Measurements from ENCODE around the gene TTC21A.
A peak's percentile ranks its signal among the peaks of the same experiment; 100 is the strongest.

The TTC21A gene

GRCh38 chr3:39177708-39178332, 70.3 kb downstream of the TTC21A start:
- DNase-seq (ENCODE audit: low read depth, low spot score) = no peak

DNA sequence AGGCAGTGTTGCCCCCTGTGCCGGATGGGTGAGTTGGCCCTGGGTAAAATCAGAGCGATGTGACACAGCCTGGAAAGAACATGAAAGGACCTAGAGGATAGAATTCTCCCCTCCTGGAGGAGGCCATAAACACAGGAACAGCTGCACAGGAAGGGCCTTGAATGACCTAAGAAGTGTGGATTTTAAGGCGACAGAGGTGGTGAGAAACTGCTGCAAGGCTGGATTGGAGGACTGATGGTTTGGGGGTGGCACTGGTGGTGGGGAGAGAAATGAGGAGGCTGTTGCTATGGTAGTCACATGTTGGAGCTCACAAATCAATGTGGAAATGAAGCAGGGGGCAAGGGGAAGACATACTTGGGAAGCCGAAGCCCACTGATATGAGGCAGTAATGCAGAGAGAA, 71.1 kb downstream of the TTC21A start:
- no peak for DNase-seq (ENCODE audit: low read depth, low spot score)

DNA sequence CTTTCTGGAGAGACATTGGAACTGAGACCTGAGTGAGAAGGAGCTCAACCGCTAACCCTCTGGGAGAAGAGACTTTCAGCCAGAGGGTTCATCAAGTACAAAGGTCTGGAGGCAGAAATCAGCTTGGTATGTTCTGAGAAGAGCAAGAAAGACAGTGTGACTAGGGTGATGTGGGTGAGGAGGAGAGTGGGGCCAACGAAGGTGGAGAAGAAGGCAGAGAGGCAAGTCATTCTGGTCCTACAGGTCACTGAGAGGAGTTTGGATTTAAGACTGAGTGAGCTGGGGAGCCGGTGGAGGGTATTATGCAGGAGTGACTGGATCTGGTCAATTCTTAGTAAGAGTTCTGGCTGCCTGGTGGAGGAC, 72.7 kb downstream of the TTC21A start:
- DNase-seq (ENCODE audit: low read depth, low spot score) = no peak

- DNase-seq (ENCODE audit: low read depth, low spot score) = peak; percentile 47
Observed at GRCh38 chr3:39180546-39181346, 73.3 kb downstream of the TTC21A start.

GRCh38 chr3:39181408-39182335, 74.2 kb downstream of the TTC21A start:
- DNase-seq (ENCODE audit: low read depth, low spot score) = no peak

DNA sequence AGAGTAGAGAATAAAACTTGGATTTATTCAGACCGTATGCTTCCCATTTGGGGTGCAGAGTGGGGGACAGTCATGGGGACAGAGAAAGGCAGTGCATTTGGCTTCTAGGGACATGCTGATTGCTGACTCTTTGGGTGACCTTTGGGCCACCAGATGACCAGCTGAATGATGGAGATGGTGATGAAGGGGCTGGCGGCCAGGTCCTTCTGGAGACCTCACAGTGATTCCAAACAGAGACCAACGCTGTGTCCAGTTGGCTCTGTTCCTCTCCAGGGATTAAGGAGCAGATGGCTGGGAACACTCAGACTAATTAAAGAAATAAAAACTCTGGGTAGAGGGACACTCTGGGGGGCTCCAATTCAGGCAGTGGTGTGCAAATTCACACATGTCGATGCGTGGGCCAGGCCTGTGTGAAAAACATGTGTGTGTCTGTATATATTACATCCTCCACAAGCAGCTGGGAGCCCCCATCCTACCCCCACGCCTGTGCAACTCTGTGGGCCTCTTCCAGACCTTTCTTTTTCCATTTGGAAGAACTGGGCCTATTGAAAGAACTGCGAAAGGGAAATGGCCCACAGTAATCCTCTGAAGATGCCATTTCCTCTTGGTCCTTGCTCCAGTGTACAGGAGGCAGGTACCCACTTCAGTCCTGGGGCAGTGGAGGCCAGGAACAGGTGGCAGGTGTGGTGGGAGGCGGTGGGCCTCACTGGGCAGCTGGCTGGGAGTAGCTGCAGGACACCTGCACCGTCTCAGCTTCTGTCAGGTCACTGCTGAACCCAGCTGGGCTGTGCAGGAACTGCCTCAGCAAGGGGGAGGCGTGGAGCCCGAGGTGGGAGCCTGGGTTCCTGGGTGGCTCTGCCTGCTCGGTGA, 76.0 kb downstream of the TTC21A start:
- no peak for DNase-seq (ENCODE audit: low read depth, low spot score)

GRCh38 chr3:39184081-39184967, 76.8 kb downstream of the TTC21A start:
- DNase-seq (ENCODE audit: low read depth, low spot score) = no peak

DNA sequence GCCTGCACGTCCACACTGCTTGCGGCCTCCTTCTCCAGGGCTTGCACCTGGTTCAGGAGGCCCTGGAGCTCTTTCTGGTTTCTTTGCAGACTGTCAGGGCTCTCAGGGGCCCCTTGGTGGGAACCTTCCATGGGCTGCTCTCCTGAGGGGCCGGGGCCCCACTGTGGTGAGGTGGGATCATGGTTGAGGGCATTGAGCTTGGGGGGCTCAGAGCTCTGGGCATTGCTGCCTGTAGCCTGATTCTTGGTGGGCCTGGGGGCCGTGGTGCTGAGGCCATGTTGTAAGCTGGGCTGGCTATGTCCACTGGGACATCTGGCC, 77.4 kb downstream of the TTC21A start:
- no peak for DNase-seq (ENCODE audit: low read depth, low spot score)

GRCh38 chr3:39185326-39185958, 78.0 kb downstream of the TTC21A start:
- no peak for DNase-seq (ENCODE audit: low read depth, low spot score)

DNA sequence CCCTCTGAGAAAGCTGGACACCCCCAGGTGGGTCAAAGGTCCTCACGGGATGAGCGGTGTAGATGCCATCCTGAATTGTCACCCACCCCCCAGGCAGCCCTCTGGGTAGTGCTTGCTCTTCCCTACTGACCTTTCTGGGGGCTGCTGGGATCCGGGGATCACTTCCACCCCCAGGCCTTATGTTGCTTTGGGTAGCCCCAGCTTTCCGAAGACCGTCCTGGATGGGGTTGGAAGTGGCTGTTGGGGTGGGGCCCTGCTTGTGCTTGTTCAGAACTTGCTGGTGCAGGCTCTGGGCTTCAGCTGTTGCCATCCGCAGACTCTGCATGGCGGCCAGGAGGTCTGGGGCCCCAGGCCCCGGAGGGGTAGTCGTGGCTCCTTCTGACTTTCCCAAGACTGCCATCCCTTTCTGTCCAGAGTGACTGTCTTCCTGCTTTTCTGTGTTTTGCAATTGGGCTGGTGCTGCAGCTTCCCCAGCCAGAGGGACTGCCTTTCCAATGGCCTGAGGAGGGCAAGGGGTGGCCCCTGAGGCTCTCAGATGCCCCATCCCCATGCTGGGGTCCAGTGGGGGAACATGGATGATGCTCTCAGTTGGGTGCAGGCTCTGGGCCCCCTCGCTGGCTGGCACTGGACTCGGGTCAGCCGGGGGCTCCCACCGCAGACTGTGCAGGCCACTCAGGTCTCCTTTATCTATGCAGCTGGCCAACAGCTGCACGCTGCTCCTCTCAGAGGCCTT, 78.6 kb downstream of the TTC21A start:
- no peak for DNase-seq (ENCODE audit: low read depth, low spot score)

GRCh38 chr3:39186692-39187151, 79.2 kb downstream of the TTC21A start:
- DNase-seq (ENCODE audit: low read depth, low spot score) = no peak

GRCh38 chr3:39187372-39188155, 80.1 kb downstream of the TTC21A start:
- no peak for DNase-seq (ENCODE audit: low read depth, low spot score)

All from iPS DF 19.7 (cell line).